Measurements from ENCODE around the gene POM121L12. TPM values are rescaled to one million over a fixed set of nuclear protein-coding genes. Genes with fewer than 3 reads are reported as not detected.

The POM121L12 gene
- total RNA-seq, 2 donors from 2014 or later = not detected

DNA sequence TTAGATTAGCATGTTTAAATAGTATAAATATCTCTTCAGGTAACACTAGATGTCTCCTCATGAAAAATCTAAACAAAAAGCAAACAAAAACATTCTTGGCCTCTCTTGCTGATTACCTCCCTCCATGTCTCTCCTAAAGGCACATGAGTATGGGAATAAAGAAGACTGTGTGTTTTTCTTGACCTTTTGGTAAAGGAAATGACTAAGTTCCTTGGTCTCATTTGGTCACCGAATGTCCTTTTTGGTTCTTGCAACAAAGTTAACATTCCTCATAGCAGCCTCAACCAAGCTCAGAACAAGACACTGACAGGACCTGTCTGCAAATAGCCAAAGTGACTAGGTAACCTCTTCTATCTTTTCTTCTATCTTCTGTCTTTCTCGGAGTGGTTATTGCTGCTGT lies 35.5 kb downstream of the POM121L12 start:
- Histone ChIP-seq H3K36me3 (no peaks in the 10 kb centered on the region), H3K4me1 (no peaks in the 10 kb centered on the region), H3K27me3 (no peaks in the 10 kb centered on the region), H3K9ac (ENCODE audit: low read depth in 2 of 2, low read length in 2 of 2) (no peak overlapping the region), H3K27ac (no peak overlapping the region), H3K4me3 (no peak overlapping the region), H3K9me3 (no peaks in the 10 kb centered on the region)
- no peak for DNase-seq
- intact Hi-C loops (cut with DNase I) = no loop called here
- TF ChIP-seq, protein P1, sequence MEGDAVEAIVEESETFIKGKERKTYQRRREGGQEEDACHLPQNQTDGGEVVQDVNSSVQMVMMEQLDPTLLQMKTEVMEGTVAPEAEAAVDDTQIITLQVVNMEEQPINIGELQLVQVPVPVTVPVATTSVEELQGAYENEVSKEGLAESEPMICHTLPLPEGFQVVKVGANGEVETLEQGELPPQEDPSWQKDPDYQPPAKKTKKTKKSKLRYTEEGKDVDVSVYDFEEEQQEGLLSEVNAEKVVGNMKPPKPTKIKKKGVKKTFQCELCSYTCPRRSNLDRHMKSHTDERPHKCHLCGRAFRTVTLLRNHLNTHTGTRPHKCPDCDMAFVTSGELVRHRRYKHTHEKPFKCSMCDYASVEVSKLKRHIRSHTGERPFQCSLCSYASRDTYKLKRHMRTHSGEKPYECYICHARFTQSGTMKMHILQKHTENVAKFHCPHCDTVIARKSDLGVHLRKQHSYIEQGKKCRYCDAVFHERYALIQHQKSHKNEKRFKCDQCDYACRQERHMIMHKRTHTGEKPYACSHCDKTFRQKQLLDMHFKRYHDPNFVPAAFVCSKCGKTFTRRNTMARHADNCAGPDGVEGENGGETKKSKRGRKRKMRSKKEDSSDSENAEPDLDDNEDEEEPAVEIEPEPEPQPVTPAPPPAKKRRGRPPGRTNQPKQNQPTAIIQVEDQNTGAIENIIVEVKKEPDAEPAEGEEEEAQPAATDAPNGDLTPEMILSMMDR (IDR thresholded peaks at IDR 0.05) = no peak
